Raji (cell line): ENCODE measurements around the gene PTPRK.

ENCODE experiments used
- POLR2A ChIP-seq: IDR thresholded peaks from 2 replicates; pipeline ENCODE4 v1.6.1; 2011; ENCODE audit warnings: low read depth, low read length, control low read depth; ENCODE audit not compliant: insufficient read depth

Gene PTPRK

GRCh38 chr6:128339635-128340450, 180.6 kb downstream of the PTPRK start:
- no peak for TF ChIP-seq POLR2A

- TF ChIP-seq POLR2A, result no peak
These were observed 182.8 kb downstream of the PTPRK start for GRCh38 chr6:128337619-128338018.

DNA sequence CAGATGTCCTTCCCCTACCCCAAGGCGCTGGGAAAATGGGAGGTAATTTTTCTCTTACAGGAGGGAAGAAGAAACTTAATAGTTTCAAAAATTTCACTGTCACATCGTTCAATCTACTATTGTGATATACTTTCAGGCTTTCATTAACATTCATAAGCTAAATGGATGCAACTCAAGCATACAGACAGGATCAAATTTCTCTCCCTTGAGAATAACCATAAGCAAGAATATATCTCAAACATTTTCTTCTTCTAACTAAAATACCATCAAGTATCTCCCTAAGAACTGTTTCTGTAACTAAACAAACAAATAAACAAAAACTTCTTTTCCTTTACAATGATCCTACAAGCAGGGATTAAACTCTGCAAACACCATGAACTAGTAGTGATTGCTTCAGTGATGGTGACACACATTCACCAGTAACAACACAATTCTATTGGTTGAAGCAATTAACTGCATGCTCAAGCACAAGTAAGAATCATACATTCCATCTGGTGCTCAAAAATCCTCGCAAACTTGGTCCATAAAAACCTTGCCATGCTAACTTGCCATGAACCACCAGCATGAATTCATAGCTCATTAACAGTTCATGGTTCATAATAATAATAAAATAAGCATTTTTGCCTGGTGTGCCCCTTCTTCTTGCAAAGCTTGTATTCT, 183.8 kb downstream of the PTPRK start:
- no peak for TF ChIP-seq POLR2A

DNA sequence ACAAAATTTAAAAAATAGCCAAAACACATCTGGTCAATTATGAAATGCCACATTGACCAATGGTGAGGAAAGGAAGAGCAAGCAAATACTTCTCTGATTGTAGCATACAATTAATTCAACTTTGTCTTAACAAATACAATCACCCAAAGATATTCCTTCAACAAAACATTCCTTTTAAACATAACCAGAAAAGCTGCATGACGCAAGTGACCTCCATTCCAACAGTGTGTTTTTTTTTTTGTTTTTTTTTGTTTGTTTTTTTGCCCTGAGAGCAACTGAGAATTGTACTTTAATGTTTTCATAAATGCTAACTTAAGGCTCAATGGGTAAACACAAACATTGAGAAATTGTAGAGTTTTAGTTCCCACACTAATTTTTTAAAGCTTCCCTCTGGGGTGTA, 184.4 kb downstream of the PTPRK start:
- no peak for TF ChIP-seq POLR2A

GRCh38 chr6:128333581-128334223, 186.7 kb downstream of the PTPRK start:
- TF ChIP-seq POLR2A, result no peak

DNA sequence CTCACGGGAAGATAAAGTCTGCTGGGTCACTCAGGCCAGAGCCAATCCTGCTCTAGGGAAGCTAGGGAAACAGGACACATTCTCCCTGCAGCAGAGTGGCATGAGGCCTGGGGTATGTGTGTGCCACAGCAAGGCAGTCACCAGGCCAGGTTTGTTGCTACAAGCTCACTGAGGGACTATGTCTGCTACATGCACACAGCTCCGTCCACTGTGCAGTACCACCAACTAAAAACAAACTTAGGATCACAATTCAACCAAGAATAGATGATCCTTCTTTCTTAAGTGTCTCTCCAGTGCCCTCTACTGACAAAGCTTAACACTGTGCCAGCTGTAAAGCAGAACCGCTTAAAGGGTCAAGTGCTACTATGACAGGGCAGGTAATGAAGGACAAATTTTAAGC, 192.5 kb downstream of the PTPRK start:
- no peak for TF ChIP-seq POLR2A

DNA sequence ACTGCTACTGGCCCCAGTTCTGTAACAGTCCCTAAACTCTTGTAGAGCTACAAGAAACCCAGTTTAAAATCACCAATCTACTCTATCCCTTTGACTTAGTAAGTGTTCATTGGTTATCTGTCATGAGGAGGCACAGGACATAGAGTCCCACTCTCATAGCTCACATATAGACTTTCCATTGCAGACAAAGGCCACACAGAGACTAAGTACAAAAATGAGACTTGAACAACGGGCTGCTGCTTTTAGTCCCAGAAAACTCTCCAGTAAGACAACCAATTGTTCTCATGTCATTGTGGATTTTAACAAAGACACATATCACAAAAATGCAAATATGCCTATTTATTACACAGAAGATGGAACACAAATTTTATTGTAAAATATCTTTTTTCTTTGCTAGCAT, 197.4 kb downstream of the PTPRK start:
- no peak for TF ChIP-seq POLR2A

DNA sequence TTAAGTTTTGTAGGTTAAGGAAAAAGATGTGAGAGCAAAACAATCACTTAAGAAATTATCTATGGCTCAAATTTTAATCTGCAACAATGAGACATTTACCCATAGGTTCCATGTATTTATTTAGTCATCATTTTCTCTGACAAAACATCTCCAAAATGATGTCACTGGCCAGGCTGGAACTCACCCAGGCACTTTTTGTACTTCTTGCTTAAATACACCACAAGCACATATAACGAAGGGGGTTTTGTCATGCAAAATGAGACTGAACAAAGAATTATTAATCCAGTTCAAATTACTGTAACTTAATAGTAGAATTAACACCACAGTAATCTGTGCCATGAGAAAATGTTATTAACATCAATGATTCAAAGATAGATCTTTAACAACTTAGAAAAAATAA, 200.5 kb downstream of the PTPRK start:
- TF ChIP-seq POLR2A, result no peak

DNA sequence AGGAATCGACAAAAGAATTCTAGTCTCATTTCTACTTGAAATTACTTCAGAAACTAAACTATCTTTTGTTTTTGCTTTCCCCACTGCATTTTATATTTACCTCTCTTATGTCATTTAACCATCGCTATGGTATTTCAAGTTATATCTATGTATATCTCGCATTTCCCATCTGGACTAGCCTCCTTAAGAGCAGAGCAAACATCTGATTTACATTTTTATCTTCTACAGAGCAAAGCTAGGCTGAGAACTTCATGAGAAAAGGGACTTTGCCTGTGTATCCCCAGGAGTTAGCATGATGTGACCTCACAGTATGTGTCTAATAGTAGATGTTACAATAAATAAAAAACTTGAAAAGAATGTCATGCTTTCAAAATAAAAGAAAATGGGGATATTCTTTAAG, 201.2 kb downstream of the PTPRK start:
- no peak for TF ChIP-seq POLR2A

DNA sequence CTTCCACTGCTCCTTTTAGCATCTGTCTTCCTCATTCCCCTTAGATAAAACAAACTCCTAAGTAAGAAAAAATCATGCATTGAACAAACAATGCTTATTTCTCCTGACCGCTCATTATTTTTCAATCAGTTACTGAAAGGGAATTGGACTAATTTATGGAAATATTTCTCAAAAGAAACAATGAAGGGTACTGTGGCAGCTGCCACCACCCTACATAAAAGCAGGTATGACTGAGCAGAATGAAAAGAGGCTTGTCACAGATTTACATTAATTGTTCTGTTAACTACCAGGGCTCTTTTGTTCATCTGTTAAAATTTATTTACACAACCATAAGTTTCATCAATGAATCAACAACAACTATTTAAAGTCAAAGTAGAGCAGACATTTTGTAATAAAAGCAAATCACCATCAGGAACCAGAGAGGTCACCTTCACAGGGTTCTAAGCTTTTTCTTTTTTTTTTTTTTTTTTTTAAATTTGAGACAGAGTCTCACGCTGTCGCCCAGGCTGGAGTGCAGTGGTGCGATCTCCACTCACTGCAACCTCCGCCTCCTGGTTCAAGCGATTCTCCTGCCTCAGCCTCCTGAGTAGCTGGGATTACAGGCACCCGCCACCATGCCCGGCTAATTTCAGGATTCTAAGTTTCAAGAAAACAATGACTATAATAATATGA, 204.0 kb downstream of the PTPRK start:
- no peak for TF ChIP-seq POLR2A

GRCh38 chr6:128314190-128314589, 206.2 kb downstream of the PTPRK start:
- no peak for TF ChIP-seq POLR2A

GRCh38 chr6:128311944-128312570, 208.3 kb downstream of the PTPRK start:
- no peak for TF ChIP-seq POLR2A

- no peak for TF ChIP-seq POLR2A
These were observed 209.9 kb downstream of the PTPRK start for GRCh38 chr6:128310451-128310850.

DNA sequence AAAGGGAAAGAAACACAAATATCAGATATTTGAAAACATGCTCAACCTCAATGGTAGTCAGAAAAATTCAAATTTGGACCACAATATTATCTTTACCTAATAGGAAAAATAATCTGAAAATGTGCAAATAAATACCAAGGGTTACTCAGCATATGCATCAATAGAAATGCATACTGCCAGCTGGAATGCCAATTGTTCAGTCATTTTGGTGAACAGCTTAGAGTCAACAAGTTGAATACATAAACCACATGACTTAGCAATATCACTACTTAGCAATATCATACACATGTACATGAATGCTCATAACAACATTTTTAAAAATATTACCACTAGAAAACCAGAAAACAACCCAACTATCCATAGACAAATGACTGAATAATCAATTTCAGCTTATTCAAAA, 212.7 kb downstream of the PTPRK start:
- no peak for TF ChIP-seq POLR2A

DNA sequence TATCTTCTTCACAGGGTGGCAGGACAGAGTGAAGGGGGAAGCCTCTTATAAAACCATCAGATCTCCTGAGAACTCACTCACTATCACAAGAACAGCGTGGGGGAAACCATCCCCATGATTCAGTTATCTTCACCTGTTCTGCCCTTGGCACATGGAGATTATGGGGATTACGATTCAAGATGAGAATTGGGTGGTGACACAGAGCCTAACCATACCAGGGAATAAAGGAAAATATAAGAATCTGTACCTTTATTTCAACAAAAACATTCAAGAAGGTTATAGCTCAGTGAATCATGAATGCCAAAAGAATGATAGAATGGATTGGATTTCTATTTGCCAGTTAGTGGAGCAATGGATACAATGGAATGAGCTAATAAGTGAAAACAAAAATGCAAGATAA, 214.4 kb downstream of the PTPRK start:
- no peak for TF ChIP-seq POLR2A

DNA sequence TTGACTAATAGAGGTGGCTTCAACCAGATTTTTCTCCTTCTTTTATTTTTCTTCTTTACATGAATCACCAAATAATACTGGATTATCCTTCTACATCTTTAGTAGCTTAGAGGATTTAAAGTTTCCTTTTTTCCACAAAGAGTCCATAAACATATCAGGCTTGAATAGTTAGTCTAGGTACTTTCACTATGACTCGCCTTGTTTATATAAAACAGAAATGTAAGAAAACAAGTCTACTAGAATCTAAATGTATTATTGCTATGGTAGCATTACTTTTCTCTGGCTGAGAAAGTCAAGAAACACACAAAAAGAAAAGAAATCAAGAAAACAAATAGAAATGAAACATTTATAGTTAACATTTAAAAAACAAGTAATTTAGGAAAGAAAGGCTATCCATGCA, 215.2 kb downstream of the PTPRK start:
- TF ChIP-seq POLR2A, result no peak

DNA sequence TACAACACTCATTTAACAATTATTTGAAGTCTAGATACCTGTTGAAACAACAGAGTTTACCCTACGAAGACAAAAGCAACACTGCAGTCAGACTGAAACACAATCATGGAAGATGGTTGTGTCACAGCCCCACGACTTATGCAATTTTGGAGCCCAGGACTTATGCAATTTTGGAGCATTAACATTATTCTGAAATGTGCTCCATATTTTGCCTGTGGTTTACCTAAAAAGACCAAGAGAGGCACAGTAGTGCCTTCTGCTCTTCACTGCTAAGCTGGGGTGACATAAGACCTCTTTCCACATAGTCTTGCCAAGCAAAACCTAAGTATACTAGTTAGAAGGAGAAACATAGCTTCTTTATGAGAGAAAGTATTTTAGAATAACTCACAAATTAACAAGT, 216.5 kb downstream of the PTPRK start:
- TF ChIP-seq POLR2A, result no peak
